ENCODE results near the gene MAD2L2.

The MAD2L2 gene

GRCh38 chr1:11706292-11706691 lies 25.3 kb upstream of the MAD2L2 start:
- Histone ChIP-seq H3K9me2 (replicated peaks; ENCODE audit: low read depth, low read length) (no peaks in the 10 kb centered on the region), H3K4me1 (ENCODE audit: insufficient read depth, low read length, poor library complexity, severe bottlenecking) (peaks cover 13% of the 10 kb centered on the region), H3F3A (ENCODE audit: low read depth) (no peaks in the 10 kb centered on the region), H3K4me3 (ENCODE audit: low read length, poor library complexity, severe bottlenecking) (no peak overlapping the region), H3K9ac (ENCODE audit: low read depth, low read length, poor library complexity, severe bottlenecking) (no peak overlapping the region), H2AFZ (ENCODE audit: low read length) (no peak overlapping the region), H3K9me3 (ENCODE audit: insufficient read depth, low read depth, low read length) (no peaks in the 10 kb centered on the region), H4K20me1 (ENCODE audit: insufficient read depth, low read length, poor library complexity, severe bottlenecking) (no peaks in the 10 kb centered on the region), H3K27me3 (ENCODE audit: insufficient read depth, low read length, poor library complexity, severe bottlenecking) (no peaks in the 10 kb centered on the region), H3K79me2 (ENCODE audit: insufficient read depth, low read length) (peaks cover 4% of the 10 kb centered on the region; the same call in 1 of the 2 replicates), H3K4me2 (ENCODE audit: low read depth, low read length, poor library complexity, severe bottlenecking) (no peak overlapping the region), H3K36me3 (ENCODE audit: insufficient read depth, low read length) (no peaks in the 10 kb centered on the region; the same call in 1 of the 2 replicates)
- no peak for TF ChIP-seq EZH2phosphoT487 (IDR thresholded peaks at IDR 0.05; ENCODE audit: borderline replicate concordance)
- TF ChIP-seq, protein P1, sequence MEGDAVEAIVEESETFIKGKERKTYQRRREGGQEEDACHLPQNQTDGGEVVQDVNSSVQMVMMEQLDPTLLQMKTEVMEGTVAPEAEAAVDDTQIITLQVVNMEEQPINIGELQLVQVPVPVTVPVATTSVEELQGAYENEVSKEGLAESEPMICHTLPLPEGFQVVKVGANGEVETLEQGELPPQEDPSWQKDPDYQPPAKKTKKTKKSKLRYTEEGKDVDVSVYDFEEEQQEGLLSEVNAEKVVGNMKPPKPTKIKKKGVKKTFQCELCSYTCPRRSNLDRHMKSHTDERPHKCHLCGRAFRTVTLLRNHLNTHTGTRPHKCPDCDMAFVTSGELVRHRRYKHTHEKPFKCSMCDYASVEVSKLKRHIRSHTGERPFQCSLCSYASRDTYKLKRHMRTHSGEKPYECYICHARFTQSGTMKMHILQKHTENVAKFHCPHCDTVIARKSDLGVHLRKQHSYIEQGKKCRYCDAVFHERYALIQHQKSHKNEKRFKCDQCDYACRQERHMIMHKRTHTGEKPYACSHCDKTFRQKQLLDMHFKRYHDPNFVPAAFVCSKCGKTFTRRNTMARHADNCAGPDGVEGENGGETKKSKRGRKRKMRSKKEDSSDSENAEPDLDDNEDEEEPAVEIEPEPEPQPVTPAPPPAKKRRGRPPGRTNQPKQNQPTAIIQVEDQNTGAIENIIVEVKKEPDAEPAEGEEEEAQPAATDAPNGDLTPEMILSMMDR (conservative IDR thresholded peaks at IDR 0.05; ENCODE audit: low read length), result no peak

GRCh38 chr1:11705596-11705995 lies 24.6 kb upstream of the MAD2L2 start:
- H3K9me3 ChIP-seq (ENCODE audit: insufficient read depth, low read depth, low read length), result no peaks in the 10 kb centered on the region
- H2AFZ ChIP-seq (ENCODE audit: low read length), result no peak overlapping the region
- no peak overlapping the region for H3K4me2 ChIP-seq (ENCODE audit: low read depth, low read length, poor library complexity, severe bottlenecking)
- H3K9ac ChIP-seq (ENCODE audit: low read depth, low read length, poor library complexity, severe bottlenecking), result no peak overlapping the region
- H3K36me3 ChIP-seq (ENCODE audit: insufficient read depth, low read length), result no peaks in the 10 kb centered on the region; the same call in 1 of the 2 replicates
- no peaks in the 10 kb centered on the region for H3K9me2 ChIP-seq (replicated peaks; ENCODE audit: low read depth, low read length)
- peaks cover 13% of the 10 kb centered on the region for H3K4me1 ChIP-seq (ENCODE audit: insufficient read depth, low read length, poor library complexity, severe bottlenecking)
- no peaks in the 10 kb centered on the region for H3F3A ChIP-seq (ENCODE audit: low read depth)
- H3K4me3 ChIP-seq (ENCODE audit: low read length, poor library complexity, severe bottlenecking), result no peak overlapping the region
- no peaks in the 10 kb centered on the region for H3K27me3 ChIP-seq (ENCODE audit: insufficient read depth, low read length, poor library complexity, severe bottlenecking)
- H3K79me2 ChIP-seq (ENCODE audit: insufficient read depth, low read length), result peaks cover 4% of the 10 kb centered on the region; the same call in 1 of the 2 replicates
- TF ChIP-seq, protein P1 (conservative IDR thresholded peaks at IDR 0.05; ENCODE audit: low read length), result no peak
- no peak for TF ChIP-seq EZH2phosphoT487 (IDR thresholded peaks at IDR 0.05; ENCODE audit: borderline replicate concordance)
- H4K20me1 ChIP-seq (ENCODE audit: insufficient read depth, low read length, poor library complexity, severe bottlenecking), result no peaks in the 10 kb centered on the region

DNA sequence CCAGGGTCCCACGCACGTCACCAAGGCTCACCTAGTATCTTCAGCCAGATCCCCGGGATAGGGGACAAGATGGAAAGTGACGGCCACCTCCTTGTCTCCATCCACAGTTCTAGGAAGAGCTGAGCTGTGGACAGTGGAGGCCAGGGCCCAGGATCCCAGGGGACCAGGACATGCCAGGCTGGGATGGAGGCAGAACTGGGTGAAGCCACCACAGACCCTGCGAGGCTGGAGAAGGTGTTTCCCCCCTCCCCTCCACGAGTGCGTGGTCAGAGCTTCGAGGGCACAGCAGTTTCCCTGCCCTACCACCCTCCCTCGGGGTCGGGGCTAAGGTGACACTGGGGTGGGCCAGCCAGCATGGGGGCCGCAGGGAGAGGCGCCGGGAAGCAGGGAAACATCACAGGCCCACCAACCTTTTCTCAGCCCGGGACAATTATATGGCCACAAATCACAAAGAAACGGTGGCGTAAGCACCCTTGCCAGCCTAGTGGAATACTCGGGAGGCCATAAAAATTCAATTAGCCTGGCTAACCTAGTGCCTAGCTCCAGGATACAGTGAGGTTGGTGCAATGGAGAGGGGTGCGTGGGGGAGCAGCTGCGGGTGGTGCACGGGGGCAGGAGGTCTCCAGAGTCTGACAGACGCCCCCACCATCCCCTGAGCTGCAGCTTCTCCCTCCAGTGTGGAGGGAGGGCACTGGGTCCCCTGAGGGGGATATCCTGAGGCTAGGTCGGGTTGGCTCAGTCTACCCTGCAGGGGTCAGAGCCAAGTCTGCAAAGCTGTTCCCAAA lies 23.9 kb upstream of the MAD2L2 start:
- Histone ChIP-seq H3F3A (ENCODE audit: low read depth) (no peaks in the 10 kb centered on the region), H4K20me1 (ENCODE audit: insufficient read depth, low read length, poor library complexity, severe bottlenecking) (no peaks in the 10 kb centered on the region), H3K9me3 (ENCODE audit: insufficient read depth, low read depth, low read length) (no peaks in the 10 kb centered on the region), H3K4me2 (ENCODE audit: low read depth, low read length, poor library complexity, severe bottlenecking) (no peak overlapping the region), H3K4me3 (ENCODE audit: low read length, poor library complexity, severe bottlenecking) (no peak overlapping the region), H3K4me1 (ENCODE audit: insufficient read depth, low read length, poor library complexity, severe bottlenecking) (peaks cover 13% of the 10 kb centered on the region), H3K9me2 (replicated peaks; ENCODE audit: low read depth, low read length) (no peaks in the 10 kb centered on the region), H3K79me2 (ENCODE audit: insufficient read depth, low read length) (peaks cover 4% of the 10 kb centered on the region; the same call in 1 of the 2 replicates), H2AFZ (ENCODE audit: low read length) (no peak overlapping the region), H3K36me3 (ENCODE audit: insufficient read depth, low read length) (no peaks in the 10 kb centered on the region; the same call in 1 of the 2 replicates), H3K9ac (ENCODE audit: low read depth, low read length, poor library complexity, severe bottlenecking) (peak overlapping the region; percentile 35), H3K27me3 (ENCODE audit: insufficient read depth, low read length, poor library complexity, severe bottlenecking) (no peaks in the 10 kb centered on the region)
- TF ChIP-seq, protein P1 (conservative IDR thresholded peaks at IDR 0.05; ENCODE audit: low read length), result no peak
- TF ChIP-seq EZH2phosphoT487 (IDR thresholded peaks at IDR 0.05; ENCODE audit: borderline replicate concordance), result no peak
